ENCODE results near the gene RXRA.

DNA sequence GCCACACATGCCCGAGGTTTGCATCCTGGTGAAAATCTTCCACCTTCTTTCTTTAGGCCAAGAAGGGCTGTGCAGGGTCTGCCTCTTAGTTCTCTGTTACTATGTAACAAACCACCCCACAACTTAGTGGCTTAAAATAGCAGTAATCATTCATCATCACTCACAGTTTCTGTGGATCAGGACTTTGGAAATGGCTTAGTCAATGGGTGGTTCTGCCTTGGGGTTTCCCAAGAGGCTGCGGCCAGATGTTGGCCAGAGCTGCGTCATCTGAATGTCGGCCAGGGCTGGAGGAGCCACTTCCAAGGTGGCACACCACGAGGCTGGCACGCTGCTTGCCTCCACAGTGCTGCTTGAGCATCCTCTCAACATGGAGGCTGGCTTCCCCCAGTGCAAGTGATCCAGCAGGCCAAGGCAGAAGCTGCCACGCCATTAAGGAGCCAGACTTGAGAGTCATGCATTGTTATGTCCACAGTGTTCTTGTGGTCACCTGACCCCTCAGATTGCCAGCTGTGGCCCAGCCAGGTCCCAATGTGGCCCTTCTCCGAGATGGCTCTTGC, 135.2 kb downstream of the RXRA start:
- TF ChIP-seq REST (IDR thresholded peaks at IDR 0.05; ENCODE audit: insufficient read depth in 1 of 2, low read depth in 2 of 2, low read length in 1 of 2) (no peak), POLR2AphosphoS5 (IDR thresholded peaks at IDR 0.05; ENCODE audit: low read depth, low read length) (no peak)
- TF ChIP-seq, protein P1, sequence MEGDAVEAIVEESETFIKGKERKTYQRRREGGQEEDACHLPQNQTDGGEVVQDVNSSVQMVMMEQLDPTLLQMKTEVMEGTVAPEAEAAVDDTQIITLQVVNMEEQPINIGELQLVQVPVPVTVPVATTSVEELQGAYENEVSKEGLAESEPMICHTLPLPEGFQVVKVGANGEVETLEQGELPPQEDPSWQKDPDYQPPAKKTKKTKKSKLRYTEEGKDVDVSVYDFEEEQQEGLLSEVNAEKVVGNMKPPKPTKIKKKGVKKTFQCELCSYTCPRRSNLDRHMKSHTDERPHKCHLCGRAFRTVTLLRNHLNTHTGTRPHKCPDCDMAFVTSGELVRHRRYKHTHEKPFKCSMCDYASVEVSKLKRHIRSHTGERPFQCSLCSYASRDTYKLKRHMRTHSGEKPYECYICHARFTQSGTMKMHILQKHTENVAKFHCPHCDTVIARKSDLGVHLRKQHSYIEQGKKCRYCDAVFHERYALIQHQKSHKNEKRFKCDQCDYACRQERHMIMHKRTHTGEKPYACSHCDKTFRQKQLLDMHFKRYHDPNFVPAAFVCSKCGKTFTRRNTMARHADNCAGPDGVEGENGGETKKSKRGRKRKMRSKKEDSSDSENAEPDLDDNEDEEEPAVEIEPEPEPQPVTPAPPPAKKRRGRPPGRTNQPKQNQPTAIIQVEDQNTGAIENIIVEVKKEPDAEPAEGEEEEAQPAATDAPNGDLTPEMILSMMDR (IDR thresholded peaks at IDR 0.05) = no peak

All from Panc1 (cell line).